Stimulated activated memory B cell treated with anti-CD40 and anti-IgM and Interleukin-4, amounts not matched to agents 10 μg/mL and 1 μg/mL and 100 μg/mL, for 72 hours (primary cell): ENCODE data around the gene RALGPS1.

Experiments
- ATAC-seq: fragments of 150-1000 bp; cut with Tn5 transposase; 2 replicates; pipeline ENCODE4 v1.10.0; 2021
- H3K27ac Mint-ChIP-seq: one replicate; pipeline ENCODE4 v1.8.0; 2022; ENCODE audit warnings: mild to moderate bottlenecking, mixed read lengths
- H3K27me3 Mint-ChIP-seq: one replicate; pipeline ENCODE4 v1.8.0; 2022; ENCODE audit warnings: mixed read lengths
- H3K36me3 Mint-ChIP-seq: one replicate; pipeline ENCODE4 v1.8.0; 2022; ENCODE audit warnings: mixed read lengths
- H3K4me1 Mint-ChIP-seq: one replicate; pipeline ENCODE4 v1.8.0; 2022; ENCODE audit warnings: mixed read lengths
- H3K4me3 Mint-ChIP-seq: one replicate; pipeline ENCODE4 v1.8.0; 2022; ENCODE audit warnings: mild to moderate bottlenecking, moderate library complexity, mixed read lengths
- H3K9me3 Mint-ChIP-seq: one replicate; pipeline ENCODE4 v1.8.0; 2022; ENCODE audit warnings: mixed read lengths

Gene RALGPS1

DNA sequence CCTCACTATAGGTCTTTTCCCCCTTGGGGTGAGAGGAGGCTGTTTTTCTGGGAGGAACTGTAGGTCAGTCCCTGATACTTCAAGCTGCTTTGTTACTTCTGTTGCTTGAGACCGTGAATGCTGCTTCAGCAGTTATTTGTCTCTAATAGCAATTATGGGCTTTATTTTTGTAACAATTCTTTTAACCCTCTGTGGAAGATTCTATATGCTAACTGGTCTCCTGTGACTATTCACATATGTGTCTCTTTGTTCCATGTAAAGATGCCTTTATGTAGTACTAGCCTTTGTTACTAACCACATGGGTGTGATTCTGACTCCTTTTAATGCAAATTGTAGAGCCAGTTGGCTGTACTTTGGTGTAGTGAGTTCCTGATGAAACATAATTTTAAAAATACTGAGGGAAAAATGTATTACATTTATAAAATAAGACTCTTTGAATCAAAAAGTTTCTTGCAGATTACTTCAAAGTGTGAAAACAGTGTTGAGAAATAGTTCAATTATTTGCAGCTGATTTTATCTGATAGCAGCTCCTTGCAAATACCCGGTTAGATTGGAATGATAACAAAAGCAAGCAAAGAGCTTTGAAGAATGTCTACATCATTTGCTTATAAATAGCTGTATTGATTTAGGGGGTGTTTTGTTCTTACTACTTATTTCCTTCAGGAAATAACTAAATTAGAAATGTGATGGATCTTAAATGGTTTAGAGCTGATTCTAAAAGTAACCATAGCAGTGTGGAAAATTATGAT lies 161.2 kb downstream of the RALGPS1 start:
- peaks cover 9% of the 10 kb centered on the region for H3K9me3 Mint-ChIP-seq
- no peaks in the 10 kb centered on the region for H3K27me3 Mint-ChIP-seq
- no peak overlapping the region for H3K4me3 Mint-ChIP-seq
- no peaks in the 10 kb centered on the region for H3K4me1 Mint-ChIP-seq
- peaks cover 53% of the 10 kb centered on the region for H3K36me3 Mint-ChIP-seq
- no peak overlapping the region for H3K27ac Mint-ChIP-seq
- no peak for ATAC-seq

DNA sequence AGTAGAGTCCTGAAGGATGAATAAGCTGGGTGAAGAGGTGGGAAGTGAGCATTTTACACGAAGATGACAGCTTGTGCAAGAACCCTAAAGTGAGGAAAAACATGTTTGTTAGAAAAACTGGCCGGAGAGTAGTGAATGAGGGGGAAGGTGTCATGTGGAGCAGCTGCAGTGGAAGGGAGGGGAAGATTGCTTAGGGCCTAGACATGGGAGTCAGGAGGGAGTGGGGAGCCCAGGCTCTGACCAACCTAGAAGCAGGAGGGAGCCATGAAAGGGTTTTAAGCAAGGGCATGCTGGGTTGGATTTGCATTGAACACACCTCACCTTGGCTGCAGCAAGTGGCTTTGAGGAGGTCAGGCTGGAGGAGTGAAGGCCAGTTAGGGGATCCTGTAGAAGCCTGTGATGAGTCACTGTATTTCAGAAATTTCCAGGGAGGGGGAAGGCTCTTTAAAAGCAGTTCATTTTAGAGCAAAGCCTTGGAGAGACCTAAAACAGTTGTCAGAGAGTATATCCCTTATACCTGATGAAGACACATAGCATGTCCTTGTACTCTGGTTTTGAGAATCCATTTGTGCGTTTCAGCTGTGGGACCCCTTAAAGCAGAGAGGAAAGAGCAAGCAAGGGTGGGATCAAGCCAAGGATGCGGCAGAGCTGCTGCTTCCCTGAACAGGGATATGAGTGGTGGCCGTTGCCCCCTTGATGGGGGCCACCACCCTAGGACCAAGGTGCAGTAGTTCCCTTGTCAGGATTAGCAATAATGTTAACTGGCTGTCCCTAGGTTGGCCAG lies 162.5 kb downstream of the RALGPS1 start:
- no peak for ATAC-seq
- H3K36me3 Mint-ChIP-seq = peaks cover 46% of the 10 kb centered on the region
- H3K4me1 Mint-ChIP-seq = no peaks in the 10 kb centered on the region
- no peak overlapping the region for H3K27ac Mint-ChIP-seq
- H3K4me3 Mint-ChIP-seq = no peak overlapping the region
- H3K9me3 Mint-ChIP-seq = no peaks in the 10 kb centered on the region
- H3K27me3 Mint-ChIP-seq = no peaks in the 10 kb centered on the region

DNA sequence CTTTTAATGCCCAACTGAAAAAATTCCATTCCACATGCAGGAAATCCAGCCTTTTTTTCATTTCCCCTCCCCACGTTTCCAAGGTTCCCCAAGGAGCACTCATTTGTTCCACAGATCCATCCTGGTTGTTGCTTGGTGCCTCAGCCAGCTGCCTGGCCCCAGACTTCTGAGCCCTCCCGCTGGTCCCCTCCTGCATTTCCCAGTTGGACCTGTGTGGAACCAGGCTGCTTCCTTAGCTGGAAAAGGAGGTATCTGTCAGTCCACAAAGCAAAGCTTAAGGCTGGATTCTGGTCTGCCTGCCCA lies 163.0 kb downstream of the RALGPS1 start:
- Mint-ChIP-seq H3K4me3 (no peak overlapping the region), H3K4me1 (no peaks in the 10 kb centered on the region), H3K27me3 (no peaks in the 10 kb centered on the region), H3K9me3 (no peaks in the 10 kb centered on the region), H3K36me3 (peaks cover 41% of the 10 kb centered on the region), H3K27ac (no peak overlapping the region)
- no peak for ATAC-seq

GRCh38 chr9:127078336-127078735 lies 163.8 kb downstream of the RALGPS1 start:
- no peak overlapping the region for H3K4me3 Mint-ChIP-seq
- H3K27me3 Mint-ChIP-seq = no peaks in the 10 kb centered on the region
- no peaks in the 10 kb centered on the region for H3K9me3 Mint-ChIP-seq
- no peak for ATAC-seq
- no peaks in the 10 kb centered on the region for H3K4me1 Mint-ChIP-seq
- peaks cover 41% of the 10 kb centered on the region for H3K36me3 Mint-ChIP-seq
- H3K27ac Mint-ChIP-seq = no peak overlapping the region

- no peak overlapping the region for H3K27ac Mint-ChIP-seq
- ATAC-seq = no peak
- H3K4me1 Mint-ChIP-seq = no peaks in the 10 kb centered on the region
- no peaks in the 10 kb centered on the region for H3K27me3 Mint-ChIP-seq
- H3K36me3 Mint-ChIP-seq = peaks cover 39% of the 10 kb centered on the region
- no peaks in the 10 kb centered on the region for H3K9me3 Mint-ChIP-seq
- no peak overlapping the region for H3K4me3 Mint-ChIP-seq
Observed at GRCh38 chr9:127078988-127079387, 164.4 kb downstream of the RALGPS1 start.

- H3K27ac Mint-ChIP-seq = no peak overlapping the region
- no peaks in the 10 kb centered on the region for H3K27me3 Mint-ChIP-seq
- ATAC-seq = no peak
- no peaks in the 10 kb centered on the region for H3K9me3 Mint-ChIP-seq
- no peaks in the 10 kb centered on the region for H3K4me1 Mint-ChIP-seq
- H3K36me3 Mint-ChIP-seq = peaks cover 38% of the 10 kb centered on the region
- H3K4me3 Mint-ChIP-seq = no peak overlapping the region
Observed at GRCh38 chr9:127079446-127080140, 165.0 kb downstream of the RALGPS1 start.

GRCh38 chr9:127081250-127082185 lies 166.9 kb downstream of the RALGPS1 start:
- Mint-ChIP-seq H3K27ac (no peak overlapping the region), H3K36me3 (peaks cover 39% of the 10 kb centered on the region), H3K4me3 (no peak overlapping the region), H3K4me1 (no peaks in the 10 kb centered on the region), H3K27me3 (no peaks in the 10 kb centered on the region), H3K9me3 (no peaks in the 10 kb centered on the region)
- no peak for ATAC-seq

GRCh38 chr9:127083138-127083980 lies 168.8 kb downstream of the RALGPS1 start:
- Mint-ChIP-seq H3K4me1 (no peaks in the 10 kb centered on the region), H3K9me3 (no peaks in the 10 kb centered on the region), H3K27me3 (no peaks in the 10 kb centered on the region), H3K36me3 (peaks cover 39% of the 10 kb centered on the region), H3K27ac (no peak overlapping the region), H3K4me3 (no peak overlapping the region)
- no peak for ATAC-seq

DNA sequence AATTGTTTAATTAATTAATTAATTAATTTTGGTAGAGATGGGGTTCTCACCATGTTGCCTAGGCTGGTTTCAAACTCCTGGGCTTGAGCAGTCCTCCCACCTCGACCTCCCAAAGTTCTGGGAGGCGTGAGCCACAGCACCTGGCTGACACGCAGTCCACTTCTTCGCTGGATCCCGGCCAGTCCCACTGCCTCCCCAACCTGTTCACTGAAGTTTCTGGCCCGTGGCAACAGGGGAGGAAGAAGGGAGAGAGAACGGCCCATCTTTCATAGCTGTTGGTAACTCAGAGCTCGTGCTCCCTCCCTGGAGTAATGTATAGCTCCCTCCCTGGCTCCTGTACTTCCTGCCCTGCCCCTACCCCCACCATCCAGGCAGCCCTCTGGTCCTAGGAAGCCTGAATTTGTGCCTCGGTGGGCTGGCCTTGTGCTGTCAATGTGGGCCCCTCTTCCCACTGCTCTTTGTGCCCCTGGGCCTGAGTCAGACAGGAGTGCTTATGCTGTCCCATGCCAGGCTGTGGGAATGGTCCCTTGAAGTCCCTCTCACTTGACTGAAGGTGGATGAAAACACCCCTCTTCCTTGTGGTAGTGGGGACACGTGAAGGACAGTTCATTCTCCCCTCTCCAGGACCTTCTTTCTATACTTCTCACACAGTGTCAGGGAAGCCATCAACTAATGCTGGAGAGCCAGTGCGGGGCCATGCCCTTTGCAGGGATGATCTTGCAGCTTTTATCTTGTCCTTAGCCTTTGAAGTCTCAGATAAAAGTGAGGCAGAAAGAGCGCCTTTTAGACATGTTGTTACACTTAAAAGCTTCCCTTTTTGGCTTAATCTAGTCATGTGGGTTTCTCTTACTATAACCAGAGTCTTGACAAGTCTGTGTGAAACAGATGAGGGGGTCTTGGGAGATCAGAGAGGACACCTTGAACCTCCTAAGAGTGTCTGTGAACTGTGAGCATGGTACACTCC lies 169.8 kb downstream of the RALGPS1 start:
- Mint-ChIP-seq H3K9me3 (no peaks in the 10 kb centered on the region), H3K4me1 (no peaks in the 10 kb centered on the region), H3K27me3 (no peaks in the 10 kb centered on the region), H3K4me3 (no peak overlapping the region), H3K36me3 (peaks cover 33% of the 10 kb centered on the region), H3K27ac (no peak overlapping the region)
- ATAC-seq = no peak

- Mint-ChIP-seq H3K4me3 (no peak overlapping the region), H3K27ac (no peak overlapping the region), H3K9me3 (no peaks in the 10 kb centered on the region), H3K4me1 (no peaks in the 10 kb centered on the region), H3K36me3 (peaks cover 27% of the 10 kb centered on the region), H3K27me3 (no peaks in the 10 kb centered on the region)
- ATAC-seq = no peak
Observed at GRCh38 chr9:127085186-127085585, 170.6 kb downstream of the RALGPS1 start.

DNA sequence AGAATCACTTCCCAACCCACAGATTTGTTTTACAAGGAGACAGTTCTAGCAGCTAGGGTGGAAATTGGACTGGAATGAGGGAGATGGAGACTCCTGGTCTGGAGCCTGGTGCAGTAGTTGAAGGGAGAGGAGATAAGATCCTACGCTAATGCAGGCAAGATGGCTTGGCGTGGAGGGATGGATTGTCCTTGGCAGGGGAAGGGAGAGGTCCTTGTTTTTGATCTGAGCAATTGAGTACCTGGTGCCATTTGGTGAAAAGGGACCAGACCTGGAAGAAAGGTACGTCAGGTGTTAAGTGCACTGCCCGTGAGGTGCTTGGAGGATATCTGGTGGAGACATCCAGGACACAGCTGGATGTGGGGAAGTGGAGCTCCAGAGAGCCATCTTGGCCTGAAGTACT lies 172.2 kb downstream of the RALGPS1 start:
- Mint-ChIP-seq H3K9me3 (no peaks in the 10 kb centered on the region), H3K4me1 (no peaks in the 10 kb centered on the region), H3K36me3 (peaks cover 21% of the 10 kb centered on the region), H3K4me3 (no peak overlapping the region), H3K27me3 (no peaks in the 10 kb centered on the region), H3K27ac (no peak overlapping the region)
- no peak for ATAC-seq

DNA sequence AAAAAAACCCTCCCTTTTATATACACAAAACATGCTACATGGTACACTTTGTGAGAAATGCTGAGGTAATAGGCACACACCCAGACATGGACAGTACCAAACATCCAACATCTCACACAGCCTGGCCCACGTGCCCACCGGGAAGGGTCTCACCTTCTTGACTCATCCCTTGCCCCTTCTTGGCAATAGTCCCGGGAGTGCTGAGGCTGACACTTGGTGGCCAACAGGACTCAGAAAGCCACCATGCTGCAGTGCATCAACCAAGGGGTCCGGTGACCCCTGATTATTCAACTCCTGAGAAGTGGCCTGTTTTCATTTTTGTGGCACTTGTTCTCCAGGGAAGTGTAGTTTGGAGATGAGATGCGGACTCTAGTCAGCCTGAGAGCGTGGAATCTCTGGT lies 172.8 kb downstream of the RALGPS1 start:
- H3K4me3 Mint-ChIP-seq = no peak overlapping the region
- peaks cover 21% of the 10 kb centered on the region for H3K36me3 Mint-ChIP-seq
- no peaks in the 10 kb centered on the region for H3K9me3 Mint-ChIP-seq
- H3K27me3 Mint-ChIP-seq = no peaks in the 10 kb centered on the region
- ATAC-seq = no peak
- no peak overlapping the region for H3K27ac Mint-ChIP-seq
- no peaks in the 10 kb centered on the region for H3K4me1 Mint-ChIP-seq

GRCh38 chr9:127087836-127088235 lies 173.3 kb downstream of the RALGPS1 start:
- Mint-ChIP-seq H3K4me3 (no peak overlapping the region), H3K9me3 (no peaks in the 10 kb centered on the region), H3K27ac (no peak overlapping the region), H3K36me3 (peaks cover 21% of the 10 kb centered on the region), H3K27me3 (no peaks in the 10 kb centered on the region), H3K4me1 (no peaks in the 10 kb centered on the region)
- ATAC-seq = no peak
